ENCODE measurements around the gene CGNL1.

The CGNL1 gene

DNA sequence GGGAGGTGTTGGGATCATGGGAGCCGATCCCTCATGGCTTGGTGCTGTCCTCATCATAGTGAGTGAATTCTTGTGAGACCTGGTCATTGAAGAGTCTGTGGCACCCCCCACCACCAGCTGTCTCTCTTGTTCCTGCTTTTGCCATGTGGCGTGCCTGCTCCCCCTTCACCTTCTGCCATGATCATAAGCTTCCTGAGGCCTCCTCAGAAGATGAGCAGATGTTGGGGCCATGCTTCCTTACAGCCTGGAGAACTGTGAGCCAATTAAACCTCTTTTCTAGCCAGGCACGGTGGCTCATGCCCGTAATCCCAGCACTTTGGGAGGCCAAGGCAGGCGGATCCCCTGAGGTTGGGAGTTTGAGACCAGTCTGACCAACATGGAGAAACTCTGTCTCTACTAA is 37.0 kb upstream of the CGNL1 start:
- TF ChIP-seq, protein P1, sequence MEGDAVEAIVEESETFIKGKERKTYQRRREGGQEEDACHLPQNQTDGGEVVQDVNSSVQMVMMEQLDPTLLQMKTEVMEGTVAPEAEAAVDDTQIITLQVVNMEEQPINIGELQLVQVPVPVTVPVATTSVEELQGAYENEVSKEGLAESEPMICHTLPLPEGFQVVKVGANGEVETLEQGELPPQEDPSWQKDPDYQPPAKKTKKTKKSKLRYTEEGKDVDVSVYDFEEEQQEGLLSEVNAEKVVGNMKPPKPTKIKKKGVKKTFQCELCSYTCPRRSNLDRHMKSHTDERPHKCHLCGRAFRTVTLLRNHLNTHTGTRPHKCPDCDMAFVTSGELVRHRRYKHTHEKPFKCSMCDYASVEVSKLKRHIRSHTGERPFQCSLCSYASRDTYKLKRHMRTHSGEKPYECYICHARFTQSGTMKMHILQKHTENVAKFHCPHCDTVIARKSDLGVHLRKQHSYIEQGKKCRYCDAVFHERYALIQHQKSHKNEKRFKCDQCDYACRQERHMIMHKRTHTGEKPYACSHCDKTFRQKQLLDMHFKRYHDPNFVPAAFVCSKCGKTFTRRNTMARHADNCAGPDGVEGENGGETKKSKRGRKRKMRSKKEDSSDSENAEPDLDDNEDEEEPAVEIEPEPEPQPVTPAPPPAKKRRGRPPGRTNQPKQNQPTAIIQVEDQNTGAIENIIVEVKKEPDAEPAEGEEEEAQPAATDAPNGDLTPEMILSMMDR (IDR thresholded peaks at IDR 0.05; ENCODE audit: borderline replicate concordance, insufficient read depth, low read depth, low read length), result no peak
- no peak overlapping the region for H3K4me3 ChIP-seq (ENCODE audit: low read depth, low read length)

DNA sequence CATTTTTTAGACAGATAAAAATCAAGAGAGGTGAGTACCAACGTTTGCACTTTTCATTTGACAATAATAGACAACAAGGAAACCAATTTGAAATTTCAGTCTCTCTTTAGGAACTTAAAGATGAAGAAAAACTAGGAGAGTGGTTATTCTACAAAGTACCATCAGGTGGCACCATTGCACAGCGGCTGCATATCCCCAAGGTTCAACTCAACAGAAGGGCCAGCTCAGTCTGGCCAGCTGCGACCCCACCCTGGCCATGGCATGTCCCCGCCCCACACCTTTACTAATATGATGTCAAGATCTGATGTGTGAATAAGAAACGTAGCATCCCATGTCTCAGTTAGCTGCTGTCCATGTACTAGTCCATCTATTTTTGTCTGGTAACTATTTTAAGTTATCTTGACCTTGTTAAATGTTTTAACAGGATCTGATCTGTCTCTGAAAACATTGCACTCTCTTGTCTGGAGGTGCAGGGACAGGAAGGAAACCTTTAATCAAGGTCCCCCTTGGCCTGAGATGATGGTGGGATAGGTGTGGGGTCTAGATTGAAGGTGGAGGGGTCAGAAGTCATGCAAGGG is 35.5 kb upstream of the CGNL1 start:
- H3K4me3 ChIP-seq (ENCODE audit: low read depth, low read length), result no peak overlapping the region
- TF ChIP-seq, protein P1 (IDR thresholded peaks at IDR 0.05; ENCODE audit: borderline replicate concordance, insufficient read depth, low read depth, low read length), result peak; percentile 71

DNA sequence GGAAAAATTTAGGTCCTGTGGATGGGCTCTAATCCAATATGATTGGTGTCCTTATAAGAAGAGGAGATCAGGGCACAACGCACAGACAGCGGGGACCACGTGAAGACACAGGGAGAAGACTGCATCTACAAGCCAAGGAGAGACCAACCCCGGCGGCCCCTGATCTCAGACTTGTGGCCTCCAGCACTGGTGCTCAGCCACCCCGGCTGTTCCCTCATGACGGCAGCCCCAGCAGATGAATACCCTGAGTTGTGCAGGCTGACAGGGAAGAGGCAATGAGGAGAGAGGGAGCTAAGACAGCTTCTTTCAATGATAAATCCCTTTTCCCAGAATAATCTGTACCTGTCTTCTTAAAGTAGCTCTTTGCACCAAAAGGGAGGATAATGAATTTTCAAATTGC is 33.3 kb upstream of the CGNL1 start:
- H3K4me3 ChIP-seq (ENCODE audit: low read depth, low read length), result no peak overlapping the region
- TF ChIP-seq, protein P1 (IDR thresholded peaks at IDR 0.05; ENCODE audit: borderline replicate concordance, insufficient read depth, low read depth, low read length), result no peak

DNA sequence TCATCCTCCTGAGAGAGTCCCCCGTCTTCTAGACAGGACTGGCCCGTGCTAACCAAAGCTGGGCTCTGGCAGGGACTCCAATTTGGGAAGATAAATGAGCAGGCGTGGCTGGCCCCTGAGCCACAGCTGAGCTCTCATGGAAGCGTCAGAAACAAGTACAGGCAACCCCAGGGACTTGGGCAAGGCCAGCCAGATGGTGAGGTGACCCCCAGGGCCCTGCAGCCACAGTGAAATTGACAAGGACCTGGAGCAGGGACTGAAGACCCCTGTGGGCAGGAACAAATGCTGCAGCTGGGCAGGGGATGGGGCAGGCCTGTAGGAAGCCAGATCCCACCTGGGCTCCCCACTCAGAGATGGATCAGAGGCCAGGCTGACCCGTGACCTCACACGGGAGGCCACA is 32.8 kb upstream of the CGNL1 start:
- TF ChIP-seq, protein P1 (IDR thresholded peaks at IDR 0.05; ENCODE audit: borderline replicate concordance, insufficient read depth, low read depth, low read length), result no peak
- H3K4me3 ChIP-seq (ENCODE audit: low read depth, low read length), result no peak overlapping the region

DNA sequence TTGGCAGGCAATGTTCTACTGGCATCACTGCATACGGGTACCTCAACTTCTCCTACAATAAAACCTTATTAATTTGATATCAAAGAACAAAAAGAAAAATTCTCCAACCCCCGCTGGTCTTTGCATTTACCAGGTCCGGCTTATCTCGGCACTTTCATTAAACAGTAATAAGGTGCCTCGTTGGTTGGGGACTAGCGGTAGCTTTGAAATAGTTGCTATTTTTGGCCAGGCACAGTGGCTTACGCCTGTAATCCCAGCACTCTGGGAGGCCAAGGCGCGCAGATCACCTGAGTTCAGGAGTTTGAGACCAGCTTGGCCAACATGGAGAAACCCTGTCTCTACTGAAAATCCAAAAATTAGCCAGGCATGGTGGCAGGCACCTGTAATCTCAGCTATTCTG is 32.0 kb upstream of the CGNL1 start:
- no peak overlapping the region for H3K4me3 ChIP-seq (ENCODE audit: low read depth, low read length)
- TF ChIP-seq, protein P1 (IDR thresholded peaks at IDR 0.05; ENCODE audit: borderline replicate concordance, insufficient read depth, low read depth, low read length), result no peak

DNA sequence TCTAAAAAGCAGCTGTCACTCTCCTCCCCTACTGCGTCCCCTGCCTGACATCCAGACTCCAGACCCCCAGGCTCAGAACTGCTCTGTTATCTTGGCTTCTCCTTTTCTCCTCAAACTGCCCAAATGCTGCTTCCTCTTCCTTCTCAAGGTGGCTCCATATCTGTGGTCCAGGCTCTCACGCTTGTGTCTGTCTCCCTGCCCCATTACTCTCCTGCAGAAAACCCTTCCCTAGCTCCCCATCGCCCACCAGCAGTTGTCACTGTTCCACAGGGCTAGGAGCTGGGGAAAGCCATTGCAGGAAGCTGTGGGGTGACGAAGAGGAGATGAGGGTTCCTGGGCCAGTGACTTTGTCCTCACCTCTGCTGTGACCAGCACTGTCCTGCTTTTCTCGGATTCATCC is 30.7 kb upstream of the CGNL1 start:
- H3K4me3 ChIP-seq (ENCODE audit: low read depth, low read length), result no peak overlapping the region
- TF ChIP-seq, protein P1 (IDR thresholded peaks at IDR 0.05; ENCODE audit: borderline replicate concordance, insufficient read depth, low read depth, low read length), result no peak

DNA sequence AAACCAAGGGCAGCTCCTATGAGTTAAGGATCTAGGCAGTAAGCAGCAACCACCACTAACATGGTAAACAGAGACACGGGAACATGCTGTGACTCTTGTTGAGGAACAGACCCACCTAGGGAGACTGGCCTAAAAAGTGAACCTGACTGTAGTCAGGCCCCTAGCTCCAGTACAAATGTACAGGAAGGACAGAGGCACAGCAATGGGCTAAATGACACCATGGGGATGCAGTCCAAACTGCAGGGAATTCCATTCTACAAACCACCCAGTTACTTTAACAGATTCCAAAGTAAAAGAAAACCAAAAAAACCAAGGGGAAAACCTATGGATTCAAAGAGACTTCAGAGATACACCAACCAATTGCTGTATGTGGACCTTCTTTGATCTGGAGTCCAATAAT is 28.2 kb upstream of the CGNL1 start:
- TF ChIP-seq, protein P1 (IDR thresholded peaks at IDR 0.05; ENCODE audit: borderline replicate concordance, insufficient read depth, low read depth, low read length), result no peak

More for the DNA sequence above, 28.2 kb upstream of the CGNL1 start:
- H3K4me3 ChIP-seq (ENCODE audit: low read depth, low read length), result no peak overlapping the region
